GM21737 (cell line): ENCODE measurements around the gene MED1.
"Not testable (repeated sequence)": the region's sequence is repeated elsewhere in the genome, so short reads cannot be mapped to it uniquely, and the experiment has no call there.

ENCODE experiments used
- ATAC-seq: cut with Tn5 transposase; IDR thresholded peaks from one replicate; pipeline ENCODE4 v1.9.1; 2021; ENCODE audit warnings: mild to moderate bottlenecking, moderate library complexity; ENCODE audit not compliant: unreplicated experiment

Gene MED1

GRCh38 chr17:39443326-39443725 is 7.7 kb downstream of the MED1 start:
- no peak for ATAC-seq

GRCh38 chr17:39439868-39440267 is 11.2 kb downstream of the MED1 start:
- ATAC-seq, result not testable (repeated sequence)

DNA sequence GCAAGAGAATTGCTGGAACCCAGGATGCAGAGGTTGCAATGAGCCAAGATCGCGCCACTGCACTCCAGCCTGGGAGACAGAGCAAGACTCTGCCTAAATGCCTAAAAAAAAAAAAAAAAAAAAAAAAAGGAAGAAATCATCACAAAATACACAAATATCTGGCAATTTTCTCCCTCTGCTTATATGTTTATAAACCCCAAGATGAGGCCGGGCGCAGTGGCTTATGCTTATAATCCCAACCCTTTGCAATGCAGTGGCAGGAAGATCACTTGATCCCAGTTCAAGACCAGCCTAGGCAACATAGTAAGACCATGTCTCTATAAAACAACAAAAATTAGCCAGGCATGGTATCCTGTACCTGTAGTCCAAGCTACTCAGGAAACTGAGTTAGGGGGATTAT is 21.5 kb downstream of the MED1 start:
- no peak for ATAC-seq

DNA sequence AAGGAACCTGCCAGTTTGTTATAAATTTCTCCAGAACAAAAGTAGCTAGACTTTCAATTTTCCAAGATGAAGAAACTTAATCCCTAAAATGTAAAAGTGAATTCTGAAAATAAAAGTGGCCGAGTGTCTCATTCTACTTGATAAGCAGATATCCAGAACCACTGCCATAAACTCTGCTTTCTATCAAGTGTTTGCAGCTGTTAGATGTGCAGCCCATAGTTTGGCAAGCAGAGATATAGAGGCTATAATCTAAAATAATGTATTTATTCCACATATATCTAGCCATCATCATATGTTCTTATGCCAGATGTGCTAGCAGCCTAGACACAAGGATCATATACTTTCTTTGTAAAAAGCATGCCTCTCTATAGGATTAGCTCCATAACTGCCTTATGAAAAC is 34.9 kb downstream of the MED1 start:
- ATAC-seq, result no peak

- ATAC-seq, result no peak
Observed at GRCh38 chr17:39410279-39410678, 40.8 kb downstream of the MED1 start.

DNA sequence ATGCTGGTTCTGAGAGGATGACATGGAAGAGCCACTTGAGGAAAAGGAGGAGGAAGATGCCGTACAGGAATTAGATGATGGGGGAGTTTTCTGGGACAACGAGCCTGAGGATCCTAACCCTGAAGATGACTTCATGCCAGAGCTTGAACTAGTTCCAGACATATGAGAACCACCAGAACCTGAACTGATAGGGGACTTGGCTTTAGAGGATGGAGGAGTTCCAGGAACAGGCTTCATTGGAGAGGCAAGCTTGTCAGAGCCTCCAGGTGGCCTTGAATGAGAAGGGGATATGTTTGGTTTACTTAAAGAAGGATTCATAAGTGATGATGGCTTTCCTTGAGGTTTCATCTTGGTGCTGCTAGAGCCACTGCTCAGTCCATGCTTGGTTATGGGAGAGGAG is 42.7 kb downstream of the MED1 start:
- no peak for ATAC-seq

DNA sequence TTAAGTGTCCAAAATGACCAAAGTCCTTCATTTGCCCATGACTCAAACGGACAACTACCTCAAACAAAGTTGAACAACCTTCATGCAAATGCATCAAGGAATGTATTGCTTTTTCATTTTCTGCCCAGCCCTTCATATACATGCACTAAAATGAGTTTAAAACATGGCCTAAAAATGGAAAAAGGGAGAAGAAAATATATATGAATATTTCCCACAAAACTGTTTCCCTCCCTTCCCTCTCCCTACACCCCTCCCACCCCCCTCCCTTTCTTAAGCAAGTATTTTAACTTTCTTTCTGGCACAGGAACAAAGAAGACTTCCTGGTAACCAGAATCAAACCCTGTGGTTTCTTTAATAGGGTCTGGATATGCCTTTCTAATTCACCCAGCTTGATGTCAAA is 44.1 kb downstream of the MED1 start:
- ATAC-seq, result no peak

- no peak for ATAC-seq
Observed at GRCh38 chr17:39405436-39405835, 45.6 kb downstream of the MED1 start.

GRCh38 chr17:39404542-39405378 is 46.3 kb downstream of the MED1 start:
- no peak for ATAC-seq

GRCh38 chr17:39402890-39403605 is 48.0 kb downstream of the MED1 start:
- no peak for ATAC-seq

GRCh38 chr17:39402244-39402889 is 48.7 kb downstream of the MED1 start:
- ATAC-seq, result peak; percentile 52

DNA sequence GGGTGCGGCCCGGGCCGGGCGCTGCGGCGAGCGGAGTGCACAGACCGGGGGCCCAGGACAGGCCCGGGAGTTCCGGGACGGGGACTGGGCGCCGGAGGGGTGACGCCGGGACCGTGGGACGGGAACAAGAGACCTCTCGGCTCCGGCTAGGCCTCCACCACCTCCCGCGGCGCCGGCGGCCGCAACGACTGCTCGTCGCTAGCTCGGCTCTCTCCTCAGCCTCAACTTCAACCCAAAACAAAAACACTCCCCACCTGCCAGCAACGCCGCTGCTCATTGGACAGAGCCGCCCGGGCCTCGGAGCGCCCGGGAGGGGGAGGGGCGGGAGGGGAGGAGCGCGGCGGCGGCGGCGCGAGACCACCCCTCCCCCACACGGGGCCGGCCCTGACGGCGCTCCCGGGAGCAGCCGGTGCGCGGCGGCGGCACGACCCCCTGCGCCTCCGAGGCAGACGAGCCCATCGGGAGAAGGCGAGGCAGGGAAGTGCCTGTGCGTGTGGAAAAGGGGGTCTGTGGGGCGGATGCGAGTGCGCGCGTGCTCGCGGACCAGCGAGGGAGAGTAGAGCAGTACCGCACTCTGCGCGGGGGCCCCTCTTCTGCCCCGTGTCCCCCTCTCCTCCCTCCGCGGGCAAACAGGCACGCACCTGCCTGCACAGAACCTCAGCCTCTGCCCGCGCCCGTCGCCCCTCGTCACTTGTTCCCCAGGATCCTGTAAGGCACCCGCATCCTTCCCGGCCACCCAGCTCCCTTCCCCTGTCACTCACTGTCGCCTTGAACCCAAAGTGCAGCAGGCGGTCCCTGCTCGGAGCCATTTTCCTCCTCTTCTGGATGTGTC is 49.4 kb downstream of the MED1 start, which contains the start of gene FBXL20:
FBXL20 (minus strand) TSS at position 215 of the 832 bp plus-strand sequence. CDS start 224 bp downstream, outside the sequence.
- peak; percentile 74 for ATAC-seq

DNA sequence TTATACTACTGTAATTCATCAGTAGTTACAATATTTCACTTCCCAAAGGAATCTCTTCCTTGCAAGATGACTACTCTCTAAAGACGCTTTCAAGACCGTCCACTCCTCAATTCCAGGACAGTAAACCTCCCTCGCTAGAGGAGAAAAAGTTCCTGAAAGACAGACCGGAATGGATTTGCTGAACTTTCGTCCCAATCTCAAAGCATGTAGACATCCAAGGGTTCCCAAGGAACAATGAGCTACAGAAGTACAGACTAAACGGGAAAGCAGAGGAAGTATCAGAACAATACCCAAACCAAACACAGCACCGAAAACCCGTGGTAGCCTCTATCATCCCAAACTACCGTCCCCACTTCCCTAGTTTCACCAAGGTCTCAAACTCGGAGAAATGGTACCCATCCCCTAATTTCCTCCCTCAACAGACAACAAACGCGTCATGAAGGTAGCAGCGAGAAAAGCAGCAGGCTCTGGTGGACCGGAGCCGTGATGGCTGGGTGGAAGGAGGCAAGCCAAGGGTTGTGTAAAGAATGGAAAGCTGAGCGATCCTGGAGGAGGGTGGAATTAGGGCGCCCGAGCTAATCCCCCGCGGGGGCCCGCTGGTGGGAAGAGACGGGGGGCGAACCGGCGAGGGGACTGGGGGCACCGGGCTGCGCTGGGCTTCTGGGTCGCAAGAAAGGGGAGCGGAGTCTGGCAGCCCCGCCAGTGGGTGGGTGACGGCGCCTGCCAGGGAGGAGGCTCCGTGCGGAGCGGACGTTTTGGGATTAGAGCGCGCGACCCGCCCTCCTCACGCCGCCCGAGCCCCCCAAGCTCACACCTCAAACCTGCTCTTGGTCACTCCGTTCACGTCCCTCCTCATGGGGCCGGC is 50.3 kb downstream of the MED1 start:
- ATAC-seq, result no peak

DNA sequence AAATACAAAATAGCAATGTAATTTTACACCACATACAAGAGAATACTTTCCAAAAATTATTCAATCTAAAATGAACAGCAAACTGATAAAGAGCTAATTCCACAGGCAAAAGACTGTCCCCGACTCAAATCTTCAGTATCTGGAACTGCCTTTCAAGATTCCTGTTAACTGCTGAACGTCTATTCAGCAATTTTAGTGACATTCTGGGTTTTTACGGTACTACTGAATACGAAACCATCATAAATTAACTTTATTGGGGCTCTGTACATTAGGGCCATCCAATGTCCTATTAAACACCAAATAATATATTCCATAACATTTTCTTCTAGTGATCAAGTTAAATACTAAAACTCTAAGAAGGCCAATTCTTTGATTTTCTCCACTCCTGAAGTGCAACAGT is 51.3 kb downstream of the MED1 start:
- no peak for ATAC-seq

GRCh38 chr17:39393736-39394135 is 57.3 kb downstream of the MED1 start:
- ATAC-seq, result no peak

DNA sequence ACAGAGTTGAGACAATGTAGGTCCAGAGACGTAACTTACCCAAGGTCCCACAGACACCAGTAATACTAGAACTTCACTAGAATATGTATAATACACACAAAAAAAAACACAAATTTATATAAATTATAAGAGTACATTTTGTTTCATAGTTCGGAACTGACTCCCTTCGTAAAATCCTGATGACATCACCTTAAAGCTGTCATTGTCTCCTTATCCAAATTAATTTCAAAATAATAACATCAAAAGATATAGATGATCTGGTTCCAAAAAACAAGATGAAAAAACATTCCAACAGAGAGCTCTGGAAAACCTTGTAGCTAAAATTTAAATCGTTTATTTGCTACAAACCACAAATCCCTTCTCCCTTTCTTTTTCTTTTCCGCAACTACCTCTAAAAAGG is 59.6 kb downstream of the MED1 start:
- no peak for ATAC-seq

- no peak for ATAC-seq
Observed at GRCh38 chr17:39385040-39385439, 66.0 kb downstream of the MED1 start.

GRCh38 chr17:39380144-39380543 is 70.9 kb downstream of the MED1 start:
- ATAC-seq, result no peak

GRCh38 chr17:39376434-39376833 is 74.6 kb downstream of the MED1 start:
- no peak for ATAC-seq

DNA sequence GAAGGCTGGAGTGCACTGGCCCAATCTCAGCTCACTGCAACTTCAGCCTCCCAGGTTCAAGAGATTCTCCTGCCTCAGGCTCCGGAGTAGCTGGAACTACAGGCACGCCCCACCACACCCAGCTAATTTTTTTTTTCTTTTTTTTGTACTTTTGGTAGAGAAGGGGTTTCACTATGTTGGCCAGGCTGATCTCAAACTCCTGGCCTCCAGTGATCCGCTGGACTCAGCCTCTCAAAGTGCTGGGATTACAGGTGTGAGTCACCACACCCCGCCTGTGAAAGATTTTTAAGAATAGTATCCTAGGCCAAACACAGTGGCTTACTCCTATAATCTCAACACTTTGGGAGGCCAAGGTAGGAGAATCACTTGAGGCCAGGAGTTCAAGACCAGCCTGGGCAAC is 83.3 kb downstream of the MED1 start:
- ATAC-seq, result not testable (repeated sequence)
